A549 treated with RU486 at 1 μM for 4 hours (cell line): ENCODE data around the gene BBOF1. TPM values are rescaled to one million over a fixed set of nuclear protein-coding genes. Genes with fewer than 3 reads are reported as not detected.

ENCODE experiments used
- total RNA-seq: library from RNA; stranded (reverse); fragments of 200-300 nt; extraction: Qiagen RNA extraction; gene quantifications from 5 replicates; pipeline ENCODE4 v1.2.3, GENCODE V29; 2022; ENCODE audit warnings: low read depth

BBOF1 gene
- total RNA-seq: 2.3 to 5.2 TPM (median 3.6 TPM) in 5 replicates

DNA sequence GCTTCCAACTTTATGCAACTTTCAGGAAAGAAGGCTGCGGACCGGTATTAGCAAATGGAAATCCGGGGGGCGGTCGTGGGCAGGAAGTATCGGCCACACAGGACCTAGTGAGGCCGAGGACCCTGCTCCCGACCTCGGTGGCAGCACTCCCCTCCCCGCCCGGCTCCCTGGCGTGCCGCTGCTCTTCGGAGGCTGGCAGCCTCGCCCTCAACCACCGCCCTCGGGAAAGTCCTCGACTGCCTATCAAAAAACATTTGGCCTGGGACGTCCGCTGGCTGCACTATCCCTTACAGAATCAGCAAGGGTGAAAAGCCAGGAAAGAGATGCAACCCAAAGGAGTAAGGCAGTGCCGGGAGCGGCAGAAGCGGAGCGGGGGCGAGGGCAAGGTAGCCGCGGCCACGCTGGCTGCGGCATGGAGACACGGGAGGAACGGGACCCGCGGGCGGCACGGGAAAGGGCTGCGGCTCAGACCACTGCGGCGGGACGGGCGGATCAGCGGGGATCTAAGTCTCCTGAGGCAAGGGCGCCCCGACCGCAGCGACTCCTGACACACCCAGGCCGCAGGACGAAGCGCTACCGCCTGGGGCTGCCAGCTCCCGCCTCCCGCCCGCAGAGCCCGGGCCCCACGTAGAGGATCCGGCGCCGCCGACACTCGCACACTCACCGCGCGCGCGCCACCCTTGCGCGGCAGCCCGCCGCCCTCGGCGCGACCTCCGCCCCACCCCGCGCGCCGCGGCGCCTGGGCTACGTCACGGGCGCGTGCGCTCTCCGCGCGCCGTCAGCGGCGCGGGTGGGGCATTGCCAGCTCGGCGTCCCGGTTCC is at the start of gene BBOF1, which contains the start of gene ENTPD5:
Gene BBOF1 (plus strand): TSS at position 764 of the 822 bp plus-strand sequence. CDS start 130 bp downstream, outside the sequence.
Gene ENTPD5 (minus strand): TSS at position 703 of the 822 bp plus-strand sequence. CDS start 31,186 bp downstream, outside the sequence.

DNA sequence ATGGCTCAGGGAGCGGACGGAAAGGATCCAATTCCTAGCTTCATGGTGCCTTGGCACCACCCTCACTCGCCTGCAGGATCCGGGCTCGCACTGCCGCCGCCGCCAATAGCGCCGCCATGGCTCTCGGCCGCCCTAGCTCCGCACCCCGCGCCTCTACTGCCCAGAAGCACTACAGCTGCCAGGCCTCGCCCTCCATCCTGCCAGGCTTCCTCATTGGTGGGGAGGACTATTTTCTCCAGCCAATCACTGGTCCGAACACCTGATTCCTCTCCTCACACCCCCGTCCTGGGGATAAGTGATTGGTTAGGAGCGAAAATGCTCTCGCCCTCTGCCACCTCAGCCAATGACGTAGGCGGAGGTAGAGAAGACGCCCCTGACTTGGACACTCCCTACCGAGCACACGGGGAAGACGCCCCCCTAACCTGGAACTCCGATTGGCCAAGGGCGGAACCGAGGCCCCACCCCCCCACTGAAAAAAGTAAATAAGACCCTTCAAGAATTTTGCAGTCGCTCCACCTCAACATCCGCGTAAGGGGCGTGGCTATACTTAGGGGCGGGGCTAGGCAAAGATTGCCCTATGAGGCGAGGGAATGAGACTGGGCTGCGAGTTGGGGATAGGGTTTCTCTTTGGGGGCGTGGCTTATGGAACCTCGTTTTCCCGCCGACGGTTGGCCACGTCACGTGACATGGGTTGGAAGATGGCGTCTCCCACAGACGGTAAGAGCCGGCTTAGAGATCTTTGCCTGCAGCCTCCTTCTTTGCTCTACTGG is 65.3 kb downstream of the BBOF1 start, which contains the start of the genes ALDH6A1 and LIN52:
Gene ALDH6A1 (minus strand): TSS at position 177 of the 770 bp plus-strand sequence. CDS start 59 bp downstream, at position 118.
Gene LIN52 (plus strand): TSS at position 680 of the 770 bp plus-strand sequence. CDS start 19 bp downstream, at position 699.

Other genes with a start within 250 kb of the BBOF1 start
- gene PTGR2, start 167.5 kb upstream of the BBOF1 start, total RNA-seq: 5.9 to 8.6 TPM (median 7.5 TPM) in 5 replicates
- gene ZNF410, start 132.5 kb upstream of the BBOF1 start, total RNA-seq: 41.3 to 56.6 TPM (median 45.3 TPM) in 5 replicates
- gene FAM161B, start 69.3 kb upstream of the BBOF1 start, total RNA-seq: 1.6 to 2.0 TPM (median 1.9 TPM) in 5 replicates
- gene COQ6, start 69.0 kb upstream of the BBOF1 start, total RNA-seq: 22.4 to 27.0 TPM (median 25.7 TPM) in 5 replicates
- gene ENTPD5, start 61 bp upstream of the BBOF1 start, total RNA-seq: 3.9 to 7.1 TPM (median 6.0 TPM) in 5 replicates
- gene ALDH6A1, start 65.1 kb downstream of the BBOF1 start, total RNA-seq: 1.6 to 2.9 TPM (median 2.4 TPM) in 5 replicates
- gene LIN52, start 65.6 kb downstream of the BBOF1 start, total RNA-seq: 3.4 to 5.9 TPM (median 4.9 TPM) in 5 replicates
- 0.02 TPM in 1 of 5 replicates, not detected in the others for gene VSX2, start 220.1 kb downstream of the BBOF1 start, total RNA-seq